GM23338 (cell line): ENCODE data around the gene CDH23. TPM values are rescaled to one million over a fixed set of nuclear protein-coding genes. Genes with fewer than 3 reads are reported as not detected.

Experiments used
- ATAC-seq: fragments of 200-7000 bp; cut with Tn5 transposase; 3 replicates; pipeline ENCODE4 v1.9.1; 2020
- DNase-seq: peaks from one replicate; pipeline ENCODE4 v3.0.0-alpha.2; 2015; ENCODE audit warnings: low spot score
- H2AFZ ChIP-seq: fragments of 200-600 bp; sonication (generic); 2 replicates; pipeline ENCODE4 v1.8.0; 2016; ENCODE audit warnings: antibody characterized with exemption, mild to moderate bottlenecking, moderate library complexity
- H3F3A ChIP-seq: fragments of 200-600 bp; sonication (generic); replicated peaks from 2 replicates; pipeline ENCODE4 v1.8.0; 2017; ENCODE audit warnings: antibody characterized with exemption, mixed run types, low read depth
- H3K27ac ChIP-seq: fragments of 200-600 bp; sonication (generic); 2 replicates; pipeline ENCODE4 v1.6.1; 2016; ENCODE audit warnings: low read depth
- H3K27me3 ChIP-seq: fragments of 200-600 bp; sonication (generic); 2 replicates; pipeline ENCODE4 v1.8.0; 2016; ENCODE audit warnings: mild to moderate bottlenecking, mixed run types, moderate library complexity; ENCODE audit not compliant: insufficient read depth
- H3K36me3 ChIP-seq: fragments of 200-600 bp; sonication (generic); 2 replicates; pipeline ENCODE4 v1.8.0; 2016; ENCODE audit warnings: mild to moderate bottlenecking; ENCODE audit not compliant: insufficient read depth
- H3K4me1 ChIP-seq: fragments of 200-600 bp; sonication (generic); 2 replicates; pipeline ENCODE4 v1.8.0; 2016; ENCODE audit warnings: mild to moderate bottlenecking, moderate library complexity; ENCODE audit not compliant: insufficient read depth
- H3K4me2 ChIP-seq: fragments of 200-600 bp; sonication (generic); 2 replicates; pipeline ENCODE4 v1.7.1; 2017; ENCODE audit warnings: mixed run types
- H3K4me3 ChIP-seq: fragments of 200-600 bp; sonication (generic); 2 replicates; pipeline ENCODE4 v1.6.1; 2016; ENCODE audit warnings: mixed run types
- H3K79me2 ChIP-seq: fragments of 200-600 bp; sonication (generic); replicated peaks from 2 replicates; pipeline ENCODE4 v1.8.0; 2017; ENCODE audit warnings: mild to moderate bottlenecking; ENCODE audit not compliant: insufficient read depth
- H3K9me2 ChIP-seq: fragments of 200-600 bp; sonication (generic); 2 replicates; pipeline ENCODE4 v1.8.0; 2017; ENCODE audit not compliant: insufficient read depth
- H4K20me1 ChIP-seq: fragments of 200-600 bp; sonication (generic); replicated peaks from 2 replicates; pipeline ENCODE4 v1.8.0; 2017; ENCODE audit warnings: mild to moderate bottlenecking; ENCODE audit not compliant: insufficient read depth
- H3K27ac Mint-ChIP-seq: 2 replicates; pipeline ENCODE4 v1.8.0; 2020; ENCODE audit warnings: inconsistent platforms, mild to moderate bottlenecking, moderate library complexity, mixed read lengths
- H3K27me3 Mint-ChIP-seq: 3 replicates; pipeline ENCODE4 v1.8.0; 2022; ENCODE audit warnings: low read depth, mild to moderate bottlenecking, moderate library complexity, mixed read lengths, inconsistent platforms; ENCODE audit not compliant: insufficient read depth, poor library complexity
- H3K36me3 Mint-ChIP-seq: 3 replicates; pipeline ENCODE4 v1.8.0; 2021; ENCODE audit warnings: low read depth, mild to moderate bottlenecking, inconsistent platforms, moderate library complexity, mixed read lengths
- H3K4me1 Mint-ChIP-seq: 3 replicates; pipeline ENCODE4 v1.8.0; 2020; ENCODE audit warnings: mild to moderate bottlenecking, inconsistent platforms, mixed read lengths
- H3K4me3 Mint-ChIP-seq: 3 replicates; pipeline ENCODE4 v1.8.0; 2021; ENCODE audit warnings: moderate library complexity, mild to moderate bottlenecking, inconsistent platforms, mixed read lengths
- H3K9me3 Mint-ChIP-seq: 3 replicates; pipeline ENCODE4 v1.8.0; 2020; ENCODE audit warnings: moderate library complexity, mild to moderate bottlenecking, inconsistent platforms, mixed read lengths
- CREB1 ChIP-seq: fragments of 250-450 bp; sonication (Bioruptor Pico); IDR thresholded peaks from 2 replicates; pipeline ENCODE4 v1.5.0; 2020; ENCODE audit warnings: low read depth, mild to moderate bottlenecking, moderate library complexity
- CTCF ChIP-seq, 2 experiments: fragments of 200-600 bp in 1 of 2; sonication (generic) in 1 of 2; conservative IDR thresholded peaks; 2 replicates each; pipeline versions ENCODE4 v1.5.1 to v1.6.1; 2016 to 2017; ENCODE audit warnings: antibody characterized with exemption in 2 of 2, low read depth in 2 of 2, mild to moderate bottlenecking in 2 of 2, moderate library complexity in 1 of 2
- ETS1 ChIP-seq: IDR thresholded peaks from 2 replicates; pipeline ENCODE4 v1.6.1; 2016; ENCODE audit warnings: antibody characterized with exemption
- EZH2 ChIP-seq: fragments of 200-600 bp; sonication (generic); IDR thresholded peaks from one replicate; pipeline ENCODE4 v1.8.0; 2017; ENCODE audit warnings: antibody characterized with exemption, mild to moderate bottlenecking, low read depth; ENCODE audit not compliant: unreplicated experiment
- EZH2phosphoT487 ChIP-seq: fragments of 200-600 bp; sonication (generic); IDR thresholded peaks from one replicate; pipeline ENCODE4 v1.8.1; 2018; ENCODE audit warnings: antibody characterized with exemption; ENCODE audit not compliant: unreplicated experiment
- JUNB ChIP-seq: IDR thresholded peaks from one replicate; pipeline ENCODE4 v1.6.1; 2016; ENCODE audit warnings: antibody characterized with exemption; ENCODE audit not compliant: unreplicated experiment
- NANOG ChIP-seq: IDR thresholded peaks from 2 replicates; pipeline ENCODE4 v1.6.1; 2016; ENCODE audit warnings: antibody characterized with exemption, borderline replicate concordance
- POLR2AphosphoS5 ChIP-seq: IDR thresholded peaks from 2 replicates; pipeline ENCODE4 v1.6.1; 2016; ENCODE audit warnings: antibody characterized with exemption, low read depth
- REST ChIP-seq: IDR thresholded peaks from one replicate; pipeline ENCODE4 v1.6.1; 2018; ENCODE audit warnings: antibody characterized with exemption; ENCODE audit not compliant: unreplicated experiment
- STAT1 ChIP-seq: IDR thresholded peaks from one replicate; pipeline ENCODE4 v1.6.1; 2016; ENCODE audit warnings: antibody characterized with exemption; ENCODE audit not compliant: unreplicated experiment
- ZNF114 ChIP-seq: fragments of 250-450 bp; sonication (Bioruptor Pico); IDR thresholded peaks from 2 replicates; pipeline ENCODE4 v1.5.0; 2020; ENCODE audit warnings: mild to moderate bottlenecking, moderate library complexity
- ZNF331 ChIP-seq: fragments of 250-450 bp; sonication (Bioruptor Pico); IDR thresholded peaks from 2 replicates; pipeline ENCODE4 v1.5.0; 2020; ENCODE audit warnings: low read depth, mild to moderate bottlenecking, moderate library complexity
- ZNF462 ChIP-seq: fragments of 250-450 bp; sonication (Bioruptor Pico); IDR thresholded peaks from 2 replicates; pipeline ENCODE4 v1.5.0; 2020; ENCODE audit warnings: mild to moderate bottlenecking, moderate library complexity
- polyA plus RNA-seq: library from polyadenylated mRNA; unstranded; fragments of >200 nt; fragmentation: Nextera tagmentation; extraction: Ambion mirVana; gene quantifications from 2 replicates; pipeline ENCODE4 v1.2.1, GENCODE V29; 2016
- total RNA-seq: library from RNA; depleted of rRNA; stranded (reverse); fragments of >200 nt; shearing (Covaris generic); gene quantifications from 2 replicates; pipeline ENCODE4 v1.2.3, GENCODE V29; 2014

Gene CDH23
- total and polyA plus RNA-seq, 2 experiments from 2014 or later = 0.95 to 4.3 TPM

- Mint-ChIP-seq H3K4me1 (peaks cover 4% of the 10 kb centered on the region), H3K4me3 (no peak overlapping the region), H3K27ac (no peak overlapping the region), H3K27me3 (peaks cover 15% of the 10 kb centered on the region), H3K36me3 (no peaks in the 10 kb centered on the region), H3K9me3 (no peaks in the 10 kb centered on the region)
- ATAC-seq (no peak), DNase-seq (no peak)
- Histone ChIP-seq H3K9me2 (no peaks in the 10 kb centered on the region), H2AFZ (no peak overlapping the region), H3K27ac (no peak overlapping the region), H3K4me1 (no peaks in the 10 kb centered on the region), H3K4me2 (no peak overlapping the region), H3K27me3 (no peaks in the 10 kb centered on the region), H3K36me3 (no peaks in the 10 kb centered on the region), H4K20me1 (no peaks in the 10 kb centered on the region), H3K79me2 (no peaks in the 10 kb centered on the region), H3F3A (no peaks in the 10 kb centered on the region), H3K4me3 (no peak overlapping the region)
- TF ChIP-seq EZH2 (no peak), POLR2AphosphoS5 (no peak), ZNF462 (CRISPR knock-in tag) (no peak), NANOG (no peak), CREB1 (CRISPR knock-in tag) (no peak), JUNB (no peak), EZH2phosphoT487 (no peak), CTCF (conservative IDR thresholded peaks at IDR 0.05; ENCODE audit: low read depth in 2 of 2) (no peak), ZNF331 (CRISPR knock-in tag) (no peak), ZNF114 (CRISPR knock-in tag) (no peak), ETS1 (no peak), REST (no peak), STAT1 (no peak)
These were observed 85.9 kb downstream of the CDH23 start for GRCh38 chr10:71482620-71483019.
